Measurements from ENCODE around the gene ABHD16A. TPM values are rescaled to one million over a fixed set of nuclear protein-coding genes. Genes with fewer than 3 reads are reported as not detected.

ABHD16A gene
- total and polyA plus RNA-seq, 2 of the 13 experiments (the other 11 are each of a cell fraction or from before 2014, with no cell fraction given): 43.5 to 45.4 TPM

DNA sequence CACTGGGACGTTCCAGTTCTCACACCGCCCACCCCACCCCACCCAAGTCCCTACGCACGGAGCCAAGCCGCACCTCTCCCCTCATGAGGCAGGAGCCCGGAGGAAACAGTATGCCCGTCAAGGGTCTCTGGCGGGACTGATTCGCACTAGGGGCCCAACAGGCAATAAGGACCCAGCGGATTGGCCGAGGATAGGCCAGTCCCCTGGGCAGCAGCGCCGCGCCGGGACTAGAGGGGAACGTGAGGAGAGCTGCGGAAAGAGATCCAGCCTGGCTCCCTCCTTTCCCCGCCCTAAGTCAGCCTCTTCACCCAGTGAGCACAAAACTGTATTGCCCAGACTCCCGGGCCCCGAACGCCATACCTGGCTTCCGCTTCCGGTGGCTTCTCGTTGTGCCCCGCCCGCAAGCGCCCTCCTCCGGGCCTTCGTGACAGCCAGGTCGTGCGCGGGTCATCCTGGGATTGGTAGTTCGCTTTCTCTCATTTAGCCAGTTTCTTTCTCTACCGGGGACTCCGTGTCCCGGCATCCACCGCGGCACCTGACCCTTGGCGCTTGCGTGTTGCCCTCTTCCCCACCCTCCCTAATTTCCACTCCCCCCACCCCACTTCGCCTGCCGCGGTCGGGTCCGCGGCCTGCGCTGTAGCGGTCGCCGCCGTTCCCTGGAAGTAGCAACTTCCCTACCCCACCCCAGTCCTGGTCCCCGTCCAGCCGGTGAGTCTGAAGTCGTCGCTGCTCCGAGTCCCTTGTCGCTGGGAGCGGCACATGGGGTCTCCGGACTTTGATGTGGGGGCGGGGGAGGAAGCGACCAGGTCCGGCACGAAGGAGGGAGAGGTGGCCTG lies 37.4 kb downstream of the ABHD16A start, which contains the start of gene CSNK2B (continued):
- TF ChIP-seq HCFC1 (IDR thresholded peaks at IDR 0.05; ENCODE audit: low read depth, low read length) (peak; percentile 96), DNMT3B (CRISPR knock-in tag; conservative IDR thresholded peaks at IDR 0.05) (no peak; the same call in none of the 2 replicates), MLX (CRISPR knock-in tag; IDR thresholded peaks at IDR 0.05) (no peak), AKAP8 (CRISPR knock-in tag; IDR thresholded peaks at IDR 0.05) (no peak), TMF1 (CRISPR knock-in tag; IDR thresholded peaks at IDR 0.05; ENCODE audit: low read depth) (peak; percentile 93; the same call in 1 of the 2 replicates), ZNF543 (CRISPR knock-in tag; IDR thresholded peaks at IDR 0.05) (no peak; the same call in 1 of the 2 replicates), MEF2D (CRISPR knock-in tag; IDR thresholded peaks at IDR 0.05) (peak; percentile 38), ZNF724P (CRISPR knock-in tag; IDR thresholded peaks at IDR 0.05; ENCODE audit: borderline replicate concordance) (peak; percentile 71; the same call in 1 of the 2 replicates), ZBTB33 (CRISPR knock-in tag; IDR thresholded peaks at IDR 0.05) (no peak), ZNF460 (CRISPR knock-in tag; IDR thresholded peaks at IDR 0.05; ENCODE audit: borderline replicate concordance) (no peak), TAF1 (CRISPR knock-in tag; IDR thresholded peaks at IDR 0.05) (peak; percentile 83), ZNF431 (CRISPR knock-in tag; IDR thresholded peaks at IDR 0.05; ENCODE audit: borderline replicate concordance, low read depth) (no peak), ZNF264 (CRISPR knock-in tag; IDR thresholded peaks at IDR 0.05) (no peak), KAT8 (CRISPR knock-in tag; IDR thresholded peaks at IDR 0.05) (peak; percentile 94), AKNA (CRISPR knock-in tag; IDR thresholded peaks at IDR 0.05; ENCODE audit: borderline replicate concordance) (no peak), MAFK (conservative IDR thresholded peaks at IDR 0.05 in 1 of 2, IDR thresholded peaks at IDR 0.05 in 1 of 2; ENCODE audit: low read length in 2 of 2) (no peak)
- TF ChIP-seq, protein P1, sequence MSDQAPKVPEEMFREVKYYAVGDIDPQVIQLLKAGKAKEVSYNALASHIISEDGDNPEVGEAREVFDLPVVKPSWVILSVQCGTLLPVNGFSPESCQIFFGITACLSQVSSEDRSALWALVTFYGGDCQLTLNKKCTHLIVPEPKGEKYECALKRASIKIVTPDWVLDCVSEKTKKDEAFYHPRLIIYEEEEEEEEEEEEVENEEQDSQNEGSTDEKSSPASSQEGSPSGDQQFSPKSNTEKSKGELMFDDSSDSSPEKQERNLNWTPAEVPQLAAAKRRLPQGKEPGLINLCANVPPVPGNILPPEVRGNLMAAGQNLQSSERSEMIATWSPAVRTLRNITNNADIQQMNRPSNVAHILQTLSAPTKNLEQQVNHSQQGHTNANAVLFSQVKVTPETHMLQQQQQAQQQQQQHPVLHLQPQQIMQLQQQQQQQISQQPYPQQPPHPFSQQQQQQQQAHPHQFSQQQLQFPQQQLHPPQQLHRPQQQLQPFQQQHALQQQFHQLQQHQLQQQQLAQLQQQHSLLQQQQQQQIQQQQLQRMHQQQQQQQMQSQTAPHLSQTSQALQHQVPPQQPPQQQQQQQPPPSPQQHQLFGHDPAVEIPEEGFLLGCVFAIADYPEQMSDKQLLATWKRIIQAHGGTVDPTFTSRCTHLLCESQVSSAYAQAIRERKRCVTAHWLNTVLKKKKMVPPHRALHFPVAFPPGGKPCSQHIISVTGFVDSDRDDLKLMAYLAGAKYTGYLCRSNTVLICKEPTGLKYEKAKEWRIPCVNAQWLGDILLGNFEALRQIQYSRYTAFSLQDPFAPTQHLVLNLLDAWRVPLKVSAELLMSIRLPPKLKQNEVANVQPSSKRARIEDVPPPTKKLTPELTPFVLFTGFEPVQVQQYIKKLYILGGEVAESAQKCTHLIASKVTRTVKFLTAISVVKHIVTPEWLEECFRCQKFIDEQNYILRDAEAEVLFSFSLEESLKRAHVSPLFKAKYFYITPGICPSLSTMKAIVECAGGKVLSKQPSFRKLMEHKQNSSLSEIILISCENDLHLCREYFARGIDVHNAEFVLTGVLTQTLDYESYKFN (CRISPR knock-in tag; conservative IDR thresholded peaks at IDR 0.05): peak; percentile 44
- TF ChIP-seq, protein P2, sequence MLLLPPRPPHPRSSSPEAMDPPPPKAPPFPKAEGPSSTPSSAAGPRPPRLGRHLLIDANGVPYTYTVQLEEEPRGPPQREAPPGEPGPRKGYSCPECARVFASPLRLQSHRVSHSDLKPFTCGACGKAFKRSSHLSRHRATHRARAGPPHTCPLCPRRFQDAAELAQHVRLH (CRISPR knock-in tag; IDR thresholded peaks at IDR 0.05; ENCODE audit: borderline replicate concordance, low read depth): no peak
